SK-N-SH (cell line): ENCODE results near the gene LENG1. TPM values are rescaled to one million over a fixed set of nuclear protein-coding genes. Genes with fewer than 3 reads are reported as not detected.
A peak's percentile ranks its signal among the peaks of the same experiment; 100 is the strongest.

Experiments used
- CTCF ChIA-PET: fragments of 300-600, 350-600 bp; formaldehyde crosslinking; extraction: SDS; loops from one replicate; lab custom pipeline; 2021; lab: Yijun Ruan, JAX
- POLR2A ChIA-PET: fragments of 350-600 bp; sonication (Branson Sonifier 250); formaldehyde crosslinking; extraction: SDS; loops from one replicate; lab custom pipeline; 2020; ENCODE audit warnings: antibody characterized with exemption, inconsistent platforms; lab: Yijun Ruan, JAX
- DNase-seq: peaks from one replicate; pipeline ENCODE4 v3.0.0; 2012
- H2AFZ ChIP-seq: fragments of 200-600 bp; sonication (generic); 2 replicates; pipeline ENCODE4 v1.8.1; 2016; ENCODE audit warnings: antibody characterized with exemption, mild to moderate bottlenecking, low read depth
- H3F3A ChIP-seq: fragments of 200-600 bp; sonication (generic); replicated peaks from 2 replicates; pipeline ENCODE3; 2016; ENCODE audit warnings: antibody characterized with exemption, mild to moderate bottlenecking; ENCODE audit not compliant: insufficient read depth
- H3K27ac ChIP-seq, 2 experiments: fragments of 200-500 bp in 1 of 2; fragments of 200-600 bp in 1 of 2; sonication (Bioruptor generic) in 1 of 2; sonication (generic), shearing (Covaris generic) in 1 of 2; 2 replicates each; pipeline versions ENCODE4 v1.5.1 to v1.6.1; 2014 to 2016; ENCODE audit warnings: low read depth in 2 of 2, inconsistent platforms in 1 of 2, low read length in 1 of 2, mild to moderate bottlenecking in 1 of 2, mixed read lengths in 1 of 2
- H3K27me3 ChIP-seq: fragments of 200-600 bp; sonication (generic), shearing (Covaris generic); 2 replicates; pipeline ENCODE4 v1.6.1; 2016; ENCODE audit warnings: mixed run types; ENCODE audit not compliant: insufficient read depth
- H3K36me3 ChIP-seq, 2 experiments: fragments of 200-500 bp in 1 of 2; fragments of 200-600 bp in 1 of 2; sonication (Bioruptor generic) in 1 of 2; sonication (generic) in 1 of 2; replicated peaks in 1 of 2; 2 replicates each; pipeline versions ENCODE3 to v1.5.1; 2014 to 2016; ENCODE audit warnings: low read length in 1 of 2, mild to moderate bottlenecking in 1 of 2; ENCODE audit not compliant: insufficient read depth in 2 of 2, control insufficient read depth in 1 of 2
- H3K4me1 ChIP-seq, 2 experiments: fragments of 200-500 bp in 1 of 2; fragments of 200-600 bp in 1 of 2; sonication (Bioruptor generic) in 1 of 2; sonication (generic), shearing (Covaris generic) in 1 of 2; 2 replicates each; pipeline versions ENCODE4 v1.5.1 to v1.6.1; 2014 to 2016; ENCODE audit warnings: low read depth in 1 of 2, low read length in 1 of 2, mixed run types in 1 of 2; ENCODE audit not compliant: insufficient read depth in 2 of 2, control insufficient read depth in 1 of 2
- H3K4me2 ChIP-seq: fragments of 200-600 bp; sonication (generic), shearing (Covaris generic); 2 replicates; pipeline ENCODE4 v1.6.1; 2017; ENCODE audit warnings: mixed run types
- H3K4me3 ChIP-seq, 2 experiments: fragments of 200-500 bp in 1 of 2; fragments of 200-600 bp in 1 of 2; sonication (Bioruptor generic) in 1 of 2; sonication (generic), shearing (Covaris generic) in 1 of 2; 2 replicates each; pipeline versions ENCODE4 v1.5.1 to v1.8.1; 2014 to 2016; ENCODE audit warnings: low read depth in 2 of 2, inconsistent platforms in 1 of 2, low read length in 1 of 2, mild to moderate bottlenecking in 1 of 2, mixed read lengths in 1 of 2, moderate library complexity in 1 of 2
- H3K79me2 ChIP-seq: fragments of 200-600 bp; sonication (generic); 2 replicates; pipeline ENCODE4 v1.8.1; 2017; ENCODE audit warnings: mild to moderate bottlenecking; ENCODE audit not compliant: insufficient read depth
- H3K9ac ChIP-seq: fragments of 200-600 bp; sonication (generic); 2 replicates; pipeline ENCODE4 v1.6.1; 2017; ENCODE audit warnings: mixed run types
- H3K9me2 ChIP-seq: fragments of 200-600 bp; sonication (generic); 2 replicates; pipeline ENCODE4 v1.6.1; 2017; ENCODE audit warnings: mixed run types
- H3K9me3 ChIP-seq: fragments of 200-600 bp; sonication (generic); 2 replicates; pipeline ENCODE4 v1.6.1; 2017; ENCODE audit warnings: mixed run types, mild to moderate bottlenecking, moderate library complexity
- H4K20me1 ChIP-seq: fragments of 200-600 bp; sonication (generic); 2 replicates; pipeline ENCODE4 v1.6.1; 2017; ENCODE audit warnings: mild to moderate bottlenecking, mixed run types; ENCODE audit not compliant: insufficient read depth
- ELF1 ChIP-seq: IDR thresholded peaks from 2 replicates; pipeline ENCODE4 v1.4.0; 2012
- EZH2phosphoT487 ChIP-seq: fragments of 200-600 bp; sonication (generic); IDR thresholded peaks from 2 replicates; pipeline ENCODE4 v1.6.1; 2017; ENCODE audit warnings: low read depth, mixed run types, mild to moderate bottlenecking, antibody characterized with exemption, moderate library complexity, borderline replicate concordance
- FOSL2 ChIP-seq: IDR thresholded peaks from 2 replicates; pipeline ENCODE4 v1.4.0; 2012; ENCODE audit warnings: low read depth, mild to moderate bottlenecking, moderate library complexity, borderline replicate concordance
- FOXM1 ChIP-seq: IDR thresholded peaks from 2 replicates; pipeline ENCODE4 v1.4.0; 2012; ENCODE audit warnings: low read depth, mild to moderate bottlenecking
- GABPA ChIP-seq: IDR thresholded peaks from 2 replicates; pipeline ENCODE4 v1.4.0; 2012; ENCODE audit warnings: low read depth, mild to moderate bottlenecking
- MXI1 ChIP-seq: IDR thresholded peaks from 2 replicates; pipeline ENCODE4 v1.6.1; 2012; ENCODE audit warnings: mild to moderate bottlenecking, low read depth, low read length, improper control_type of control experiment
- NFIC ChIP-seq: IDR thresholded peaks from 2 replicates; pipeline ENCODE4 v1.4.0; 2012; ENCODE audit warnings: borderline replicate concordance
- RAD21 ChIP-seq: IDR thresholded peaks from 2 replicates; pipeline ENCODE4 v1.6.1; 2012; ENCODE audit warnings: mild to moderate bottlenecking, low read length
- SMC3 ChIP-seq: IDR thresholded peaks from 2 replicates; pipeline ENCODE4 v1.6.1; 2012; ENCODE audit warnings: low read depth, low read length, improper control_type of control experiment
- TAF1 ChIP-seq: IDR thresholded peaks from 2 replicates; pipeline ENCODE4 v1.6.1; 2012; ENCODE audit warnings: low read depth, mild to moderate bottlenecking, low read length, moderate library complexity, borderline replicate concordance
- TCF12 ChIP-seq: IDR thresholded peaks from 2 replicates; pipeline ENCODE4 v1.4.0; 2012
- TEAD4 ChIP-seq: IDR thresholded peaks from 2 replicates; pipeline ENCODE4 v1.4.0; 2012; ENCODE audit warnings: mild to moderate bottlenecking, borderline replicate concordance; ENCODE audit not compliant: insufficient read depth
- WGBS: methylation state at CpG from one replicate; pipeline ENCODE4 v1.1.6; 2017; ENCODE audit warnings: low lambda C conversion rate; 5-methylcytosine and 5-hydroxymethylcytosine counted together
- polyA plus RNA-seq, 3 experiments: library from polyadenylated mRNA; depleted of rRNA; stranded (reverse); fragments of >200 nt; gene quantifications; 2 replicates each; pipeline ENCODE4 v1.2.3, GENCODE V29; 2012
- TF ChIP-seq, protein P1 (sequence below): fragments of 200-600 bp; sonication (generic); IDR thresholded peaks from 2 replicates; pipeline ENCODE4 v1.6.1; 2017; ENCODE audit warnings: antibody characterized with exemption, mild to moderate bottlenecking, moderate library complexity
- TF ChIP-seq, protein P2 (sequence below): IDR thresholded peaks from 2 replicates; pipeline ENCODE4 v1.4.0; 2012; ENCODE audit warnings: low read depth, borderline replicate concordance
- TF ChIP-seq, protein P3 (sequence below): fragments of 150-350 bp; IDR thresholded peaks from 2 replicates; pipeline ENCODE4 v1.6.1; 2017; ENCODE audit warnings: antibody characterized with exemption, low read length, low read depth, borderline replicate concordance

The LENG1 gene
- polyA plus RNA-seq, 1 of the 3 experiments (the other 2 are of a cell fraction), result 11.4 TPM

DNA sequence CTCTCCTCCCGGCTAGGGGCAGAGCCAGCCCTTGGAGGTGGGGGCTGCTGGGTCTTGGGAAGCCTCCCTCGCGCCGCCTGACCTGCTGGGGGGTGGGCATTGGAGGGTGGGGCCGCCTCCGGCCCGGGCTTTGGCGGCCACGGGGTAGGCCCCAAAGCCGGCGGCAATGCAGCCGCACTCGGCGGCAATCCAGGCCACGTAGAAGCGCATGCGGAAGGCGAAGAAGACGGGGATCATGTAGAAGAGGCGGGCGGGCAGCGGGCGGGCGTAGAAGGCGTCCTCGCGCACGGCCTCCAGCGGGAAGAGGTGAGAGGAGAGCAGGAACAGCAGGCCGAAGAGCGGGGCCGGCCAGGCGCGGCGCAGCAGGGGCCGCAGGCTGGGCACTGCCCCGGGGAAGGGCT, 21.2 kb upstream of the LENG1 start:
- H3K9me2 ChIP-seq, result no peaks in the 10 kb centered on the region
- ChIA-PET CTCF (interaction anchor here (1.6 to 3.5 kb wide), 2 partner anchors 8 to 13 kb away, joined by 4 to 12 read pairs; no protein-coding TSS in a partner anchor), POLR2A (no interaction called here)
- no peak for DNase-seq
- H2AFZ ChIP-seq, result no peak overlapping the region
- H3K4me3 ChIP-seq, result no peak overlapping the region
- H3K27ac ChIP-seq, result no peak overlapping the region
- peaks cover 3% of the 10 kb centered on the region for H3F3A ChIP-seq
- peaks cover 28 to 33% of the 10 kb centered on the region in 2 experiments for H3K36me3 ChIP-seq
- H3K9me3 ChIP-seq, result no peaks in the 10 kb centered on the region
- no peak overlapping the region for H3K4me2 ChIP-seq
- H3K4me1 ChIP-seq, result peaks cover 0 to 9% of the 10 kb centered on the region in 2 experiments; a peak in 1 of 4 replicates
- TF ChIP-seq, protein P1, sequence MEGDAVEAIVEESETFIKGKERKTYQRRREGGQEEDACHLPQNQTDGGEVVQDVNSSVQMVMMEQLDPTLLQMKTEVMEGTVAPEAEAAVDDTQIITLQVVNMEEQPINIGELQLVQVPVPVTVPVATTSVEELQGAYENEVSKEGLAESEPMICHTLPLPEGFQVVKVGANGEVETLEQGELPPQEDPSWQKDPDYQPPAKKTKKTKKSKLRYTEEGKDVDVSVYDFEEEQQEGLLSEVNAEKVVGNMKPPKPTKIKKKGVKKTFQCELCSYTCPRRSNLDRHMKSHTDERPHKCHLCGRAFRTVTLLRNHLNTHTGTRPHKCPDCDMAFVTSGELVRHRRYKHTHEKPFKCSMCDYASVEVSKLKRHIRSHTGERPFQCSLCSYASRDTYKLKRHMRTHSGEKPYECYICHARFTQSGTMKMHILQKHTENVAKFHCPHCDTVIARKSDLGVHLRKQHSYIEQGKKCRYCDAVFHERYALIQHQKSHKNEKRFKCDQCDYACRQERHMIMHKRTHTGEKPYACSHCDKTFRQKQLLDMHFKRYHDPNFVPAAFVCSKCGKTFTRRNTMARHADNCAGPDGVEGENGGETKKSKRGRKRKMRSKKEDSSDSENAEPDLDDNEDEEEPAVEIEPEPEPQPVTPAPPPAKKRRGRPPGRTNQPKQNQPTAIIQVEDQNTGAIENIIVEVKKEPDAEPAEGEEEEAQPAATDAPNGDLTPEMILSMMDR, result no peak
- TF ChIP-seq GABPA, result no peak
- TF ChIP-seq MXI1, result no peak
- no peak for TF ChIP-seq FOSL2
- no peak for TF ChIP-seq ELF1
- peaks cover 15% of the 10 kb centered on the region for H3K79me2 ChIP-seq
- H3K27me3 ChIP-seq, result no peaks in the 10 kb centered on the region
- no peak overlapping the region for H3K9ac ChIP-seq
- peaks cover 5% of the 10 kb centered on the region; the same call in 1 of the 2 replicates for H4K20me1 ChIP-seq
- 98% methylated on average over 36 of the region's 37 CpGs for WGBS

DNA sequence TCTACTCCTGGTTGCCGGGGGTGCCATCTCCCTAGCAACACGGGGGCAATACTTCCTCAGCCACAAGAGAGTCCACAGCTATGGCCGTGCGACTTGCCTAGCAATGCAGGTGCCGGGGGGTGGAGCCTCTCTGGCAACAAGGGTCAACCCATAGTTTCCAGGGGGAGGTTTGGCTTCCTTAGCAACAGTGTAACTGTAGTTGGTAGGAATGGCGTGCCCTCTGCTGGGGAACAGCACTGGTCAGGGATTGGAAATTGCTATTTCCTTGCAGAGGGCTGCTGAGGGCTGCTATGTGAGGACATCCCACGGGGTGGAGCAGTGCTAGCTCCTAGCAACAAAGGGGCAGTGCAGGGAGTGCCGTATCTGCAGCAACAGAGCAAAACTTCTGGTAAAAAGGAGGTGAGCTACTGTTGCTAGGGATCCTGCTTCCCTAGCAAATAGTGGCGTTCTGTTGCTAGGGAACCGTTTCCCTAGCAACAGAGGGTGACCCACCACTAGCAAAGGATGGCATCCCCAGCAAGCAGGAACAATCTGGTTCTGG, 20.5 kb upstream of the LENG1 start:
- WGBS, result 72% methylated on average over 10 of the region's 10 CpGs
- Histone ChIP-seq H3K9me2 (no peaks in the 10 kb centered on the region), H3K4me1 (peaks cover 0 to 9% of the 10 kb centered on the region in 2 experiments; a peak in 1 of 4 replicates), H3K36me3 (peaks cover 28 to 33% of the 10 kb centered on the region in 2 experiments), H3K4me2 (no peak overlapping the region), H4K20me1 (peaks cover 5% of the 10 kb centered on the region; the same call in 1 of the 2 replicates), H3K79me2 (peaks cover 8% of the 10 kb centered on the region; the same call in 1 of the 2 replicates), H3K27me3 (no peaks in the 10 kb centered on the region), H3K9ac (no peak overlapping the region), H3K9me3 (no peaks in the 10 kb centered on the region), H2AFZ (no peak overlapping the region), H3K27ac (no peak overlapping the region), H3F3A (peaks cover 3% of the 10 kb centered on the region), H3K4me3 (peak overlapping the region in 1 of 2 experiments; percentile 49; a peak in 1 of 4 replicates)
- TF ChIP-seq TCF12 (no peak), SMC3 (peak; percentile 18; the same call in 1 of the 2 replicates), RAD21 (peak; percentile 32; the same call in 1 of the 2 replicates), EZH2phosphoT487 (no peak), GABPA (no peak), FOSL2 (no peak), TAF1 (no peak), ELF1 (no peak), MXI1 (no peak), NFIC (no peak), TEAD4 (no peak), FOXM1 (no peak)
- TF ChIP-seq, protein P1, result peak; percentile 34; the same call in 1 of the 2 replicates
- TF ChIP-seq, protein P2, sequence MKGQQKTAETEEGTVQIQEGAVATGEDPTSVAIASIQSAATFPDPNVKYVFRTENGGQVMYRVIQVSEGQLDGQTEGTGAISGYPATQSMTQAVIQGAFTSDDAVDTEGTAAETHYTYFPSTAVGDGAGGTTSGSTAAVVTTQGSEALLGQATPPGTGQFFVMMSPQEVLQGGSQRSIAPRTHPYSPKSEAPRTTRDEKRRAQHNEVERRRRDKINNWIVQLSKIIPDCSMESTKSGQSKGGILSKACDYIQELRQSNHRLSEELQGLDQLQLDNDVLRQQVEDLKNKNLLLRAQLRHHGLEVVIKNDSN, result no peak
- TF ChIP-seq, protein P3, sequence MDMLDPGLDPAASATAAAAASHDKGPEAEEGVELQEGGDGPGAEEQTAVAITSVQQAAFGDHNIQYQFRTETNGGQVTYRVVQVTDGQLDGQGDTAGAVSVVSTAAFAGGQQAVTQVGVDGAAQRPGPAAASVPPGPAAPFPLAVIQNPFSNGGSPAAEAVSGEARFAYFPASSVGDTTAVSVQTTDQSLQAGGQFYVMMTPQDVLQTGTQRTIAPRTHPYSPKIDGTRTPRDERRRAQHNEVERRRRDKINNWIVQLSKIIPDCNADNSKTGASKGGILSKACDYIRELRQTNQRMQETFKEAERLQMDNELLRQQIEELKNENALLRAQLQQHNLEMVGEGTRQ, result no peak
- DNase-seq, result peak; percentile 66
- POLR2A ChIA-PET, result no interaction called here
- CTCF ChIA-PET, result interaction anchor here (1.6 to 3.5 kb wide), 2 partner anchors 9 to 12 kb away, joined by 4 to 12 read pairs; no protein-coding TSS in a partner anchor
